Daoy (cell line): ENCODE data around the gene IGF2R. TPM values are rescaled to one million over a fixed set of nuclear protein-coding genes. Genes with fewer than 3 reads are reported as not detected.
"Not testable (repeated sequence)": the region's sequence is repeated elsewhere in the genome, so short reads cannot be mapped to it uniquely, and the experiment has no call there.

Experiments used
- DNase-seq: peaks from one replicate; pipeline ENCODE4 v3.0.0-alpha.2; 2015; ENCODE audit warnings: low read depth
- total RNA-seq: library from RNA; depleted of rRNA; stranded (reverse); fragments of >200 nt; shearing (Covaris generic); gene quantifications from 2 replicates; pipeline ENCODE4 v1.2.3, GENCODE V29; 2014

IGF2R gene
- total RNA-seq, 1 experiment from 2014 or later, result 41.1 TPM

DNA sequence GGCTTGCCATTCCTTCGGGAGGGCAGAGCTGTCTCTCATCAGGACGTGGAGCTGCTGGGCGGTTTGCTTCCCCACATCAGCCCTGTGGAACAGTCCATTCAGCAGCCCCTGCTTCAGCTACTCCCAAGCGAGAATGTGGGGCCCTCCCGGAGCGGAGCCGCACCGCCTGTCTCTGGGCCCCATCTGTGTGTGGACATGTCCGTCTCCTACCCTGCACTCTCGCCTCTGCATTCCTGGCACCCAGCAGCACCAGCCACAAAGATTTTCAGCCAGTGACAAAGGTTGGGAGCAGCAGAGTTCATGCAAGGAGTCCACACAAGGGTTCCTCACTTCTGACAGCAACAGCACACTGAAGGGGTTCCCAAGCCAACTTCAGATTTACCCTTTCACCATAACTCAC is 123.7 kb downstream of the IGF2R start:
- DNase-seq, result no peak

DNA sequence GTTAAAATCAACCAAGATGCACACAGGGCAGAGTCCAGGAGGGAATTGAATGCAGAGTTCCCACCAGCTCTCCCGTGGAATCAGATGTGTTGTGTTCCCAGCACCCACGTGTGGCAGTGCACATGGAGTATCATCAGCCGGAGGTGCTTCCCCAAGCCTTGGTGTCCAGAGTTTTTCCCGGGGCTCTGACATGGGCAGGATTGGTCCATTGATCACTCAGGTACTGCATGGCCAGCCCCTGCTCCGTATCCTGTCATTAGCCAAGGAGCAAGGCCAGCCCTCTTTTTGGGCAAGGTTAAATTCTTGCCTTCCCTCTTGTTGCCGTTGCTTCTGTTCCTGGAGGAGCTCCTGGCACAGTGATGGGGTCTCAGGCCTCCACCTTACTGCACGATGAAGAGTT is 124.2 kb downstream of the IGF2R start:
- DNase-seq, result no peak

DNA sequence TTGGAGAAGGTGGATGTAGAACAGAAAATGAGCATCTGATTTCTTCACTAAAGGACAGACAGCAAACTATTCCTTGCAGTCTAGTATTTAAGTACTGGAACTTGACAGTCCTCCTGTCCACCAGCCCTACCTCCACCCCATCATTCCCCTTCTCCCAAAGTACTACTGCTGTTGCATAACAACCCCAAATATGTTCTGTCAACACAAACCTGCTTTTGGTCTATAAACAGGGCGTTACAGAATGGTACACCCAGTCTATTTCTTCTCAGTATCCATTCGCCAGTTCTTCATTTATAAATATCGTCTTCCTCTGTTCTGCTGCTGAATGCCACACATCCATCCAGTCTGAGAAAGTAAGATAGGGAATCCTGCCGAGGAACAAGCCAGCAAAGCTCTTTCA is 125.1 kb downstream of the IGF2R start:
- DNase-seq, result no peak

DNA sequence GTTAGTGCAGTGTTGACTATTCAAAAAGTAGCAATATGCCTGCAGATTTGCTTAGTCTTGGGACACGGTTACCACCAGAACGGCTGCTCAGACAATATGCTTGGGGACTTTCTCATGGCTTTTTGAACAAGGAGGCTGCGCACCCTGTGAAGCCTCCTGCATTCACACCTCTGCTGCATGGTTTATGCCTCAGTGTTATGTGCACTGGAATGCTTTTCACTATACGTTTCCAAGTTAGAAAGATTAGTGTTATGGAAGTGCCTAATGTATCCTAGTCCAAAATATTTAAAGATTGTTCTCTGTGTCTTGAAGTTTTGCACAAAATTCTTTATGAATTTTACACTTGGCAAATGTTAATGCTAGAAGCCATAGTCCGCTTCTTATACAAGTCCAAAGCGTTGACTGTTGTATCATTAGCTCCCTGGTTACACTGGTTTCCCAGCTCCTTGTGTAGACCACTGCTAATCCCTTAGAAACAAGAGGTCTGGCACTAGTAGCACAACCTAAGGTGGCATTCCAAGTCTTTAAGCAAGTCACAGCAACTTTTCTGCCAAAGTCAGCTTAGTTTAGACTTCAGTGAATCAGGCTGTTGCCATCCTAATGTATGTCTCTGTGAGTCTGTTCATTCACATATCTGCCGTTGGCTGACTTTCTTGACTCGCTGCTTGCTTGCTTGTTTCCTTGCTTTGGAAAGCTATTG is 126.4 kb downstream of the IGF2R start:
- DNase-seq, result no peak

DNA sequence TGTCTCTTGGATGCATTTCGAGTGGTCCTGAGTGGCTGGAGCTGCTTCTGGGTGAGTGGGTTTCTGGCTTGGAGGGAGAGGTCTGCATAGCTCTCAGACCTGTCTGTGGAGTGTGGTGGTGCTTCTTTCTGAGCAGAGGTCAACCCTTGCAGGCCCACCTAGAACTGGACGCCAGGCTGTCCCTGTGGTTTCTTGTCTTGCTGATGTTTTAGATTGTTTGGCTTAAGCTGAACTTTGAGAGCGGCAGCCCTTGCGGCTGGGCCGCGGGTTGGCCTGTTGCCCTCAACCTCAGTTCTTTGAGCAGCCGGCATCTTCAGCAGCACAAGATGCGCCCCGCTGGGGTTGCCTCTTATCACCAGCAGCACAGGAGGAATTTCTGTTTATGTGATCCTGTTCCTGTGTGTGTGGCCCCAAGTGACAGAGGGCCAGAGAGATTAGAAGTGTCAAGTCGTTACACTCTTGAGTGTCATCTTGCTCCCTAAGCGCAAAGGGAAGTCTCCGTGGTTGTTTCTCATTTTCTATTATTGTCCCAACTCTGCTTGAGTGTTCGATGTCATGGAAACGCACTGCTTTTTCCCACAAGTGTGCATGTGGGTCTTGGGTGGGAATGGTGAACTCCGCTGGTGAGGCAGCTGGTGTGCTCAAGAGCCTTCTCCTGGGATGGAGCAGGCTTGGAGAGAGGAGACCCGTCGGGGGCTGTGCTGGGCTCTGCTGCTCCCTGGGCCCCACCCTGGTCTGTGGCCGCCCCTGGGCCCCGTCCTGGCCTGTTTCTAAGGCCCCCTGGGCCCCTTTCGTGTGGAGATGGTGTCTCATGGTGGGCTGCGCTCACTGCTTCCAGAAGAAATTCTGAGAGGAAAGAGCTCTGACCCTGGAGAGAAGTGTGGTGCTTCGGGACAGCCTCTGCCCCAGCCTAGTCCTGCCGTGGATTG is 132.7 kb downstream of the IGF2R start:
- DNase-seq, result no peak

DNA sequence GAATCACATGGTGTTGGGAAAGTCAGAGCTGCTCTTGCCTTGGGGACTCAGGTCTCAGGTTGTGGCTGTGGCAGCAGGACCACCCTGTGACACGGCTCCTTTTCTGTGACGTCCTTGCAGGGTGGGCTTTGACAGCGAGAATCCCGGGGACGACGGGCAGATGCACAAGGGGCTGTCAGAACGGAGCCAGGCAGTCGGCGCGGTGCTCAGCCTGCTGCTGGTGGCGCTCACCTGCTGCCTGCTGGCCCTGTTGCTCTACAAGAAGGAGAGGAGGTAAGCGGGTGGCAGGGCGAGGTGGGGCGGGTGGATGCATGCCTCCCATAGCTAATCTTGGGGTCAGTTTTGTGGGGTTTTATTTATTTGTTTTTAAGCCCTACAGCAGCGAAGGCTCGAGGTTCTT is 133.5 kb downstream of the IGF2R start:
- no peak for DNase-seq

DNA sequence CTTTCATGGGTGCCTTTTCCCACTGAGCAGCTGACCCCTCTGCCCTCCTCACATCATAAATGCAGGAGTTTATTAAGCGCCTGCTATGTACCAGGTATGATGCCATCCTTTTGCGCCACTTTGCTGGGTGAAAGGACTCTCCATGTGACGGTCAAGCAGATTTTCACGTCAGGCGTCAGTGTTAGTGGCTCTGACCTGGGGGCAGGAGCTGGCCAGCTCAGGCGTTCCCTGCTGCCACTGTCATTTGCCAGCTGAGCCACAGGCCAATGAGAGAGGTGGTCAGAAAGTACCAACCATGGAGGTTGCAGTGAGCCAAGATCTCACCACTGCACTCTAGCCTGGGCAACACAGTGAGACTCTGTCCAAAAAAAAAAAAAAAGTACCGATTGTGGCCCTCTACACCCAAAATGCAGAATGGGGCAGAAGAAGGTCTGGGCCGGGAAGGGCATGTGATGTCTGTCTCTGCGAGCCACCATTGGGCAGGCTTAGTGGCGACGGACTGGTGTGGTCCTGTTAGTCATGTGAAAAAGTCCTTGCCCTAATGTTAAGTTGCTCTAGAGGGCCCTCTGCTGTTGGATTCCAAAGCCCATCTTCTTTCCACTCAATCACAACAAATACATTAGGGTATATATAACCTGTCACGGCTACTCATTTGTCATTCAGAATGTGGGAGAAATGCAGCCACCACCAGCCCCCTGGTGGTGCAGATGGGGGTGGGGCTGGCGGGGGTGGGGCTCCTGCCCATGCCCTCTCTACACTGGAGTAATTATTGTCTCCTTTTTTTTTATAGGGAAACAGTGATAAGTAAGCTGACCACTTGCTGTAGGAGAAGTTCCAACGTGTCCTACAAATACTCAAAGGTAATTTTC is 134.3 kb downstream of the IGF2R start:
- peak; percentile 45 for DNase-seq

DNA sequence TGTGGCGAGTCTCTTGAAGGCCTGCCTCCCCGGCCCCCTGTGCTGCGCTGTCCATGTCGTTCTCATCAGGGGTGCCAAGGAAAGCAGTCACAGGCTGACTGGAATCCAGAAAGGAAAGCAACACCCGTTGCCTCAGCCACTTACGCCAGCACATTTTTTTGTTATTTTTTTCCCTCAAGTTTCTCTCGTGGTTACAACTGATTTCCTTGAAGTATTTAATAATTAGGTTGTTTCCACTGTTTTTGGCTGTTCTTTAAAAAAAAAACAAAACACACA is 134.9 kb downstream of the IGF2R start:
- DNase-seq, result no peak

DNA sequence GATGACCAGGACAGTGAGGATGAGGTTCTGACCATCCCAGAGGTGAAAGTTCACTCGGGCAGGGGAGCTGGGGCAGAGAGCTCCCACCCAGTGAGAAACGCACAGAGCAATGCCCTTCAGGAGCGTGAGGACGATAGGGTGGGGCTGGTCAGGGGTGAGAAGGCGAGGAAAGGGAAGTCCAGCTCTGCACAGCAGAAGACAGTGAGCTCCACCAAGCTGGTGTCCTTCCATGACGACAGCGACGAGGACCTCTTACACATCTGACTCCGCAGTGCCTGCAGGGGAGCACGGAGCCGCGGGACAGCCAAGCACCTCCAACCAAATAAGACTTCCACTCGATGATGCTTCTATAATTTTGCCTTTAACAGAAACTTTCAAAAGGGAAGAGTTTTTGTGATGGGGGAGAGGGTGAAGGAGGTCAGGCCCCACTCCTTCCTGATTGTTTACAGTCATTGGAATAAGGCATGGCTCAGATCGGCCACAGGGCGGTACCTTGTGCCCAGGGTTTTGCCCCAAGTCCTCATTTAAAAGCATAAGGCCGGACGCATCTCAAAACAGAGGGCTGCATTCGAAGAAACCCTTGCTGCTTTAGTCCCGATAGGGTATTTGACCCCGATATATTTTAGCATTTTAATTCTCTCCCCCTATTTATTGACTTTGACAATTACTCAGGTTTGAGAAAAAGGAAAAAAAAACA is 136.1 kb downstream of the IGF2R start:
- DNase-seq, result no peak

DNA sequence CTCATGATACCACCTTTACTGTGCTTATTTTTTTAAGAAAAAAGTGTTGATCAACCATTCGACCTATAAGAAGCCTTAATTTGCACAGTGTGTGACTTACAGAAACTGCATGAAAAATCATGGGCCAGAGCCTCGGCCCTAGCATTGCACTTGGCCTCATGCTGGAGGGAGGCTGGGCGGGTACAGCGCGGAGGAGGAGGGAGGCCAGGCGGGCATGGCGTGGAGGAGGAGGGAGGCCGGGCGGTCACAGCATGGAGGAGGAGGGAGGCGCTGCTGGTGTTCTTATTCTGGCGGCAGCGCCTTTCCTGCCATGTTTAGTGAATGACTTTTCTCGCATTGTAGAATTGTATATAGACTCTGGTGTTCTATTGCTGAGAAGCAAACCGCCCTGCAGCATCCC is 137.1 kb downstream of the IGF2R start:
- no peak for DNase-seq

DNA sequence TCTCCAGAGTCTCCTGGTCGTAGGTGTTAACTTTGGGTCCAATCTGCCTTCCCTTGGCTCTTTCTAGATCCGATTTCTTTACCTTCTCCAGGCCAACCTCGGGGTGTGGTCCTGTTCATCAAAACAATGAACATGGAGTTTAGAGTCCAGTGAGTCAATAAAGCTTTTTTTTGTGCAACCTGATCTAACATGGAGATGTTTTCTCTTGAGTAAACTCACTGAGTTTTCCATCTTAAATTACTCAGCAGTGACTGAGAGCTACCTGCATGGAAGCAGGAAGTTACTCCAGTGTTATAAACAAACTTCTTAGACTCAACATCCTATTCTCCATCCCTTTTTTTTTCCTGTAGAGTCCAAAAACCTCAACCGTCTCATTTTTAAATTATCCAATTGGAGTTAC is 137.8 kb downstream of the IGF2R start:
- no peak for DNase-seq

DNA sequence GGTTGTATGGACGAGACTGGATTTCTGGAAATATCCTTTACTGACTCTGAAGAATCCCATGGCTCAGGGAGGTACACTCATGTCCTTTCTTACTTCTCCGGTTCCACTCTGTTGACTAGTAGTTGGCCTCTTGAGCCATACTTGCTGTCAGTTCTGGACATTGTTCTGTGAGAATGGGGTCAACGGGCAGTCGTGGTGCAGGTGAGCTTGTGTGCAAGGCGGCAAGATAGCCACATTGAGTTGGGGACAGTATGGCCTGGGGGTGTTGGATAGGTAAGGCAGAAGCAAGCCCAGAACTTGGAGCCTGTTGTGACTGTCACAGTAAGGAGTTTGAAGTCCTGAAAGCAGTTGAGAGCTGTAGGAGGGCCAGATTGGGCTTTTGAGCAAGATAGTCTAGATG is 139.2 kb downstream of the IGF2R start:
- DNase-seq, result no peak

DNA sequence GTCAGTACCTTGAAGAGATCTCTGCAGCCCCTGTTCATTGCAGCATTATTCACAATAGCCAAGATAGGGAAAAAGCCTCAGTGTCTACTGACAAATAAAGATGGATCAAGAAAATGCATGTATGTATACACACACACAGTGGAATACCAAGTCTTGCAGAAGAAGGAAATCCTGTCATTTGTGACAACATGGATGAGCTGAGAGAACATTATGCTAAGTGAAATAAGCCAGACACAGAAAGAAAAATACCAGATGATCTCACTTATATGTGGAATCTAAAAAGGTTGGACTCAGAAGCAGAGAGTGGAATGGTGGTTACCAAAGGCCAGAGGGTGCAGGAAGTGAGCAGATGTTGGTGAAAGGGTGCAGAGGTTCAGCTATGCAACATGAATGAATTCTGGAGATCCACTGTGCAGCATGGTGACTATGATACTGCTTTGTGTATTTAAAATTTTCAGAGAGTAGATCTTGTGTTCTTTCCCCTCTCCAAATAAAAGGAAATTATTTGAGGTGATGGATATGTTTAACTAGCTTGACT is 141.8 kb downstream of the IGF2R start:
- no peak for DNase-seq

DNA sequence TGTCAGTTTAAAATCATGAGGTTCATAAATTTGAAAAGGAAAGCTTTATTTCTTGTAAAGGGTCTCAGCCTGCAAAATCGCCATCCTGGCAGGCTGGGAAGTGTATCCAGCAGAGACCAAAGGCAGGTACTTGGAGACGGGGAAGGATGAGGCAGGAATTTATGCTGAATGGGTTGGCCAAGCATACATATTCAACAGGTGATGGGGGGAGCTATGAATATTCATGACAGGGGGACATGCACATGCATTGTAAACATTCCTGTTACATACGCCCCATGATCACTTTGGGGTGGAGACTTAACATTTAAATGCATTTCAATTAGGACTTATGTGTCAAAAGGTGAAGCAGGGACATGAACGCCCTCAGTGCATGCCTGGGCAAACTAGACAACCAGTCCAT is 142.9 kb downstream of the IGF2R start:
- no peak for DNase-seq

DNA sequence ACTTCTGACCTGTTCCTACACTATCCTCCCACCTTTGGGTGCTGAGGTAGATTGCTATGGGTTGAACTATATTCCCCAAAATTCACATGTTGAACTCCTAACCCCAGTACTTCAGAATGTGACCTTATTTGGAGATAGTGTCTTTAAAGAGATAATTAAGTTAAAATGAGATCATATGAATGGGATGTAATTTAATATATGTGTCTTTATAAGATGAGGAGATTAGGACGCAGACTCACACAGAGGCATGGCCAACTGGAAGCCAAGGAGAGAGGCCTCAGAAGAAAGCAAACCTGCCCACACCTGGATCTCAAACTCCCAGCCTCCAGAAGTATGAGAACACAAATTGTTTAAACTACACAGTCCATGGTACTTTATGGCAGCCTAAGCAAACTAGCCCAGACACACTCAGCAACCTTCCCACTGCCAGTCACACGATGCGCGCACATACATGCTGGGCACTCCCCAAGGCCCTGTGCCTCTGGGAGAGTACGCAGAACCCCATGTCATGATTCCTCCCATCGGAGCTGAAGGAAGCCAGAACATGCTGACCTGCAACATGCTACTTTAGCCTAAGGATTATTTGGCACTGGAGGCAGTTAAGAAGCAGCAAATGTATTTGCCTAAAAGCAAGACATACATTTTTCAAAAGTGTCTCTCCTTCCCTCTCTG is 143.9 kb downstream of the IGF2R start:
- no peak for DNase-seq

DNA sequence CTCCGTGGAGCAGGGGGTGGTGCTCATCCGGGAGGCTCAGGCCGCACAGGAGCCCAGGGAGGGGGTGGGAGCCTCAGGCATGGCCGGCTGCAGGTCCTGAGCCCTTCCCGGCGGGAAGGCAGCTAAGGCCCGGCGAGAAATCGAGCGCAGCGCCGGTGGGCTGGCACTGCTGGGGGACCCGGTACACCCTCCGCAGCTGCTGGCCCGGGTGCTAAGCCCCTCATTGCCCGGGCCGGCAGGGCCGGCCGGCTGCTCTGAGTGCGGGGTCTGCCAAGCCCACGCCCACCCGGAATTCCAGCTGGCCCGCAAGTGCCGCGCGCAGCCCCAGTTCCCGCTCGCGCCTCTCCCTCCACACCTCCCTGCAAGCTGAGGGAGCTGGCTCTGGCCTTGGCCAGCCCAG is 145.7 kb downstream of the IGF2R start:
- not testable (repeated sequence) for DNase-seq

DNA sequence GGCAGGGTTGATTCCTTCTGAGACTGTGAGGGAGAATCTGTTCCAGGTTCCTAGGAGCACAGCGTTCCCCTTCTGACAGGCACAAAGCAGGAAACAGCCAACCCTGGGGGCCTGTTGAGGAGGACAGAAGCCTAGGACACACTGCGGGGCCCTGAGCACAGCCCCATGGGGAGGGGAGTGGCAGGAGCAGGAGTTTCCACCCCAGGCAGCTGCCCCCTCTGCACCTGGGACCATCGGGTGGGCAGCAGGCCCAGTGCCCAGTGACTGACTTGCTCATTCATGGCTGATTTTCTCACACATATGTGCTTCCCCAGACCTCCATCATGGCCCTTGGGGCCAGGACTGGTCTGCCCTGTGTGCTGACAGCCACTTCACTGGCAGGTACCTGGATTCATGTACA is 146.5 kb downstream of the IGF2R start:
- DNase-seq, result no peak

DNA sequence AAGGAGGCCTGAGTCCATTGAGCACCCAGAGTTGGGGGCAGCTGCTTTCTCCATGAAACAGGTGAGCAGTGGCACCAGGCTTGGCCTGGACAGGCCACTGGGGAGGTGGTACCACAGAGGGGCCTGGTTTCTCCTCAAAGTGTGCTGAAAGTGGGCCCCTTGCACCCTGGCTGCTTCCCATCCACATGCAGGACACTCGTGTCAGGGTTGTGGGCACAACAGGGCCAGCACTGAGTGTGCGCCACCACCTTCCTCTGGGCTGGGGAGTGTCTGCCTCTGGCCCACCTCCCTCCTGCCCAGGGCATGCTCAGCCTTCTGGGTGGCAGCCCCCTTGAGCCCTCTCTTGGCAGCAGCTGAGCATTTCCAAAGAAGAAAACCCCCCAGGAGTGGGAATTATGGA is 147.5 kb downstream of the IGF2R start:
- DNase-seq, result no peak

DNA sequence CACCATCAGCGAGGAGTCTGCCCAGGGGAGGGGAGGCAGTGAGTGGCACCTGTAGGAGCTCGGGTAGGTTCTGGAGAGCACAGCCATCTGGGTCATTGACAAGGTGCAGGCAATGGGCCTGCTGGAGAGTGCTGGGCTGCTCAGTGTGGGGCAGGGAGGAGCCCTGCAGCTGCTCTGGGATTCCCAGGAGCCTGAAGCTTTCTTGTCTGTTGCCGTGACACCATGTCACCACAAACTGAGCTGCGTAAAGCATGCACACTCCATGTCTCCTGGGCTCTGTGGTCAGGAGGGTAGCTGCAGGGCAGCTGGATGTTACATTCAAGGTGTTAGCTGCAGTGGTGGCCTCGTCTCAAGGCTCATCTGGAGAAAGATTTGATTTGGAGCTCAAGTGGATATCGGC is 148.3 kb downstream of the IGF2R start:
- no peak for DNase-seq

DNA sequence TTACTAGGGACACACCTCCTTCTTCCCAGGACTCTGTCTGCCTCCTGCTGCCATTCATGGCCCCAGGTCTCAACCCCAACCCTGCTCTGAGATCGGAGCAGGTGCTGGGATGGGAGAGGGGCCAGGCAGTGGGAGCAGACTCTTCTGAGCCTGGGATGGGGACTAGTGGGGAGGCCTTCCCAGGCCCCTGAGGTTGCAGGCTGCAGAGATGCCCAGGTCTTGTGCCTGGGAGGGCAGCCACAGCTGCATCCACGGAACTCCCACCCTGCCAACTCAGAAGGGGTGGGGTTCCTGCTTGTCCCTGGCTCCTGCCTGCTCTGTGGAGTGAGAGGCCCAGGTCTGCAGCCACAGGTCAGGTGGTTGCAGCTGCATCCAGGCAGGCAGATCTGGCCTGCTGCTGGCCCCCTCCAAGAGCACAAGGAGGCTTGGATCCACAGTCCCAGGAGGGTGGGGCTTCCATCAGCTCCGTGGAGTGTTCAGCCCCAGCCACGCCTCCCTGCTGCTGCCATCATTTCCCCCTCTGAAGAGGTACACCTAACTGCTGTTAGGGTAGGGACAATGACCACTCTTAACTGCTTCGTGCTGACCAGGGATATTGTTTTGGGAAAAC is 149.8 kb downstream of the IGF2R start:
- DNase-seq, result no peak

DNA sequence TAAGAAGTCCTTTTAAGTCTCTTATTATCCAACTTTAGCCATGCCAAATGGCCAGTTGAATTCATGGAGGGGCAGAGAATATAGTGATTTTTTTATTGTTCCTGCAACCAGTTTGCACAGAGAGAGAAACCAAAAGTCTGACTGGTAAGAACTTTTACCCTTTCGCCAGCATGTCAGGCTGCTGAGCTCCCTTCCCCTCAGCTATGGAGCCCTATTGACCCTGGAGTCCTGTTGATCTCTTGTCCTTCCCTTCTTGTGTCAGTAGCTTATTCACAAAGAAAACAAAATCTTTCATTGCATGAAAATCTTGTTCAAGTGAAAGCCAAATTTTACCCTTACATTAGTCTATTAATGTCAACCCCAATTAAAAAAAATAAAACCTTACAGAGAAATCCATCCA is 151.2 kb downstream of the IGF2R start:
- DNase-seq, result no peak
